Lower lobe of right lung (tissue), 2 donors: ENCODE measurements around the gene TEKT5. TPM values are rescaled to one million over a fixed set of nuclear protein-coding genes. Genes with fewer than 3 reads are reported as not detected.
"Not testable (repeated sequence)": the region's sequence is repeated elsewhere in the genome, so short reads cannot be mapped to it uniquely, and the experiment has no call there.

Source experiments
- ATAC-seq, 2 donors: fragments of 200-7000 bp; cut with Tn5 transposase; one replicate each; pipeline ENCODE4 v1.9.1; 2020 to 2022; ENCODE audit warnings: mild to moderate bottlenecking in 2 of 2, moderate library complexity in 2 of 2
- DNase-seq: peaks from one replicate; pipeline ENCODE4 v3.0.0-alpha.2; 2020
- H3K27ac ChIP-seq: fragments of 200-600 bp; one replicate; pipeline ENCODE4 v1.8.0; 2022
- H3K27me3 ChIP-seq: fragments of 200-600 bp; one replicate; pipeline ENCODE4 v1.8.0; 2022; ENCODE audit warnings: low read depth
- H3K36me3 ChIP-seq: fragments of 200-600 bp; one replicate; pipeline ENCODE4 v1.8.0; 2022; ENCODE audit warnings: mild to moderate bottlenecking
- H3K4me1 ChIP-seq: fragments of 200-600 bp; one replicate; pipeline ENCODE4 v1.8.0; 2022
- H3K4me3 ChIP-seq: fragments of 200-600 bp; one replicate; pipeline ENCODE4 v1.8.0; 2022; ENCODE audit warnings: mild to moderate bottlenecking
- H3K9me3 ChIP-seq: fragments of 200-600 bp; one replicate; pipeline ENCODE4 v1.8.0; 2022
- CTCF ChIP-seq: fragments of 200-600 bp; IDR thresholded peaks from one replicate; pipeline ENCODE4 v1.8.0; 2022; ENCODE audit warnings: antibody characterized with exemption, mild to moderate bottlenecking
- intact Hi-C: fragments of 100-400 bp; cut with DNase I; formaldehyde crosslinking; loops from one replicate; pipeline ENCODE4 v1.11.0; 2022
- total RNA-seq: library from RNA; stranded (reverse); fragmentation: NEBNext Ultra II Directional; extraction: Animal tissue kit (Norgen Biotek cat#: 25700); gene quantifications from one replicate; pipeline ENCODE4 v1.2.1, GENCODE V29; 2021
- donor health status: DM: no; HTN: yes; CAD: no; lungs with severe emphysema.

The TEKT5 gene
- total RNA-seq, 1 donor from 2014 or later = not detected

- H3K4me1 ChIP-seq = peaks cover 7% of the 10 kb centered on the region
- H3K27me3 ChIP-seq = no peaks in the 10 kb centered on the region
- H3K9me3 ChIP-seq = no peaks in the 10 kb centered on the region
- H3K27ac ChIP-seq = no peak overlapping the region
- no peak for TF ChIP-seq CTCF
- H3K36me3 ChIP-seq = no peaks in the 10 kb centered on the region
- no peak overlapping the region for H3K4me3 ChIP-seq
- intact Hi-C loops = no loop called here
- ATAC-seq (no peak), DNase-seq (no peak)
Observed at GRCh38 chr16:10684511-10685151, 10.1 kb downstream of the TEKT5 start.

- intact Hi-C loops = no loop called here
- Histone ChIP-seq H3K36me3 (no peaks in the 10 kb centered on the region), H3K4me1 (peaks cover 3% of the 10 kb centered on the region), H3K27ac (no peak overlapping the region), H3K27me3 (no peaks in the 10 kb centered on the region), H3K4me3 (no peak overlapping the region), H3K9me3 (no peaks in the 10 kb centered on the region)
- DNase-seq (no peak), ATAC-seq (no peak)
- no peak for TF ChIP-seq CTCF
Observed at GRCh38 chr16:10683170-10683569, 11.6 kb downstream of the TEKT5 start.

- ATAC-seq = no peak
- no peak for TF ChIP-seq CTCF
- H3K9me3 ChIP-seq = no peaks in the 10 kb centered on the region
- no peaks in the 10 kb centered on the region for H3K4me1 ChIP-seq
- no peaks in the 10 kb centered on the region for H3K36me3 ChIP-seq
- no peak overlapping the region for H3K4me3 ChIP-seq
- intact Hi-C loops = no loop called here
- no peak overlapping the region for H3K27ac ChIP-seq
- H3K27me3 ChIP-seq = no peaks in the 10 kb centered on the region
- no peak for DNase-seq
Observed at GRCh38 chr16:10682604-10683003, 12.1 kb downstream of the TEKT5 start.

- H3K36me3 ChIP-seq = no peaks in the 10 kb centered on the region
- no peak for DNase-seq
- TF ChIP-seq CTCF = no peak
- intact Hi-C loops = no loop called here
- H3K9me3 ChIP-seq = no peaks in the 10 kb centered on the region
- no peak overlapping the region for H3K4me3 ChIP-seq
- no peaks in the 10 kb centered on the region for H3K27me3 ChIP-seq
- no peak overlapping the region for H3K27ac ChIP-seq
- ATAC-seq = no peak
- no peaks in the 10 kb centered on the region for H3K4me1 ChIP-seq
Observed at GRCh38 chr16:10681310-10682308, 13.1 kb downstream of the TEKT5 start.

- no peaks in the 10 kb centered on the region for H3K27me3 ChIP-seq
- no peaks in the 10 kb centered on the region for H3K36me3 ChIP-seq
- intact Hi-C loops = no loop called here
- no peak for ATAC-seq
- no peak overlapping the region for H3K27ac ChIP-seq
- no peaks in the 10 kb centered on the region for H3K4me1 ChIP-seq
- no peak overlapping the region for H3K4me3 ChIP-seq
- no peaks in the 10 kb centered on the region for H3K9me3 ChIP-seq
- DNase-seq = no peak
- no peak for TF ChIP-seq CTCF
Observed at GRCh38 chr16:10679921-10680320, 14.8 kb downstream of the TEKT5 start.

GRCh38 chr16:10679441-10679840 is 15.3 kb downstream of the TEKT5 start:
- H3K4me1 ChIP-seq, ATAC-seq, H3K4me3 ChIP-seq, H3K9me3 ChIP-seq, intact Hi-C loops, H3K36me3 ChIP-seq, H3K27me3 ChIP-seq, H3K27ac ChIP-seq, DNase-seq: not testable (repeated sequence)
